ENCODE results near the gene MYDGF. TPM values are rescaled to one million over a fixed set of nuclear protein-coding genes. Genes with fewer than 3 reads are reported as not detected.

Gene MYDGF
- total RNA-seq, 1 donor from 2014 or later: 51.2 TPM

- no peak for TF ChIP-seq CTCF (IDR thresholded peaks at IDR 0.05; ENCODE audit: unreplicated experiment)
- no peaks in the 10 kb centered on the region for H3K9me3 Mint-ChIP-seq
- DNase-seq (ENCODE audit: low spot score in 2 of 2, unreplicated experiment in 2 of 2): no peak
- no peaks in the 10 kb centered on the region for H3K4me1 Mint-ChIP-seq
- no peaks in the 10 kb centered on the region for H3K27me3 Mint-ChIP-seq (ENCODE audit: low read depth)
- no peak overlapping the region for H3K4me3 Mint-ChIP-seq
- H3K27ac Mint-ChIP-seq: no peak overlapping the region
- peaks cover 18% of the 10 kb centered on the region for H3K36me3 Mint-ChIP-seq
Measured at GRCh38 chr19:4653793-4654436, 16.2 kb downstream of the MYDGF start.

- H3K36me3 Mint-ChIP-seq: peaks cover 11% of the 10 kb centered on the region
- no peak overlapping the region for H3K4me3 Mint-ChIP-seq
- no peaks in the 10 kb centered on the region for H3K27me3 Mint-ChIP-seq (ENCODE audit: low read depth)
- no peaks in the 10 kb centered on the region for H3K4me1 Mint-ChIP-seq
- DNase-seq (ENCODE audit: low spot score in 2 of 2, unreplicated experiment in 2 of 2): no peak
- no peak for TF ChIP-seq CTCF (IDR thresholded peaks at IDR 0.05; ENCODE audit: unreplicated experiment)
- H3K27ac Mint-ChIP-seq: no peak overlapping the region
- no peaks in the 10 kb centered on the region for H3K9me3 Mint-ChIP-seq
Measured at GRCh38 chr19:4652075-4652474, 18.1 kb downstream of the MYDGF start.

GRCh38 chr19:4650159-4650558 is 20.0 kb downstream of the MYDGF start:
- Mint-ChIP-seq H3K36me3 (peaks cover 9% of the 10 kb centered on the region), H3K9me3 (no peaks in the 10 kb centered on the region), H3K4me1 (no peaks in the 10 kb centered on the region), H3K27me3 (ENCODE audit: low read depth) (no peaks in the 10 kb centered on the region), H3K4me3 (no peak overlapping the region), H3K27ac (no peak overlapping the region)
- no peak for TF ChIP-seq CTCF (IDR thresholded peaks at IDR 0.05; ENCODE audit: unreplicated experiment)
- no peak for DNase-seq (ENCODE audit: low spot score in 2 of 2, unreplicated experiment in 2 of 2)

- Mint-ChIP-seq H3K9me3 (no peaks in the 10 kb centered on the region), H3K4me3 (no peak overlapping the region), H3K27ac (no peak overlapping the region), H3K36me3 (peaks cover 3% of the 10 kb centered on the region), H3K4me1 (no peaks in the 10 kb centered on the region), H3K27me3 (ENCODE audit: low read depth) (no peaks in the 10 kb centered on the region)
- TF ChIP-seq CTCF (IDR thresholded peaks at IDR 0.05; ENCODE audit: unreplicated experiment): no peak
- no peak for DNase-seq (ENCODE audit: low spot score in 2 of 2, unreplicated experiment in 2 of 2)
Measured at GRCh38 chr19:4649392-4650047, 20.6 kb downstream of the MYDGF start.

GRCh38 chr19:4647676-4648644 is 22.2 kb downstream of the MYDGF start:
- no peak for DNase-seq (ENCODE audit: low spot score in 2 of 2, unreplicated experiment in 2 of 2)
- TF ChIP-seq CTCF (IDR thresholded peaks at IDR 0.05; ENCODE audit: unreplicated experiment): no peak
- no peak overlapping the region for H3K27ac Mint-ChIP-seq
- no peaks in the 10 kb centered on the region for H3K9me3 Mint-ChIP-seq
- peaks cover 1% of the 10 kb centered on the region for H3K36me3 Mint-ChIP-seq
- no peaks in the 10 kb centered on the region for H3K27me3 Mint-ChIP-seq (ENCODE audit: low read depth)
- H3K4me1 Mint-ChIP-seq: no peaks in the 10 kb centered on the region
- no peak overlapping the region for H3K4me3 Mint-ChIP-seq

All from mesothelial cell of epicardium (in vitro differentiated cells).